Measurements from ENCODE around the gene SAMD8.

SAMD8 gene

DNA sequence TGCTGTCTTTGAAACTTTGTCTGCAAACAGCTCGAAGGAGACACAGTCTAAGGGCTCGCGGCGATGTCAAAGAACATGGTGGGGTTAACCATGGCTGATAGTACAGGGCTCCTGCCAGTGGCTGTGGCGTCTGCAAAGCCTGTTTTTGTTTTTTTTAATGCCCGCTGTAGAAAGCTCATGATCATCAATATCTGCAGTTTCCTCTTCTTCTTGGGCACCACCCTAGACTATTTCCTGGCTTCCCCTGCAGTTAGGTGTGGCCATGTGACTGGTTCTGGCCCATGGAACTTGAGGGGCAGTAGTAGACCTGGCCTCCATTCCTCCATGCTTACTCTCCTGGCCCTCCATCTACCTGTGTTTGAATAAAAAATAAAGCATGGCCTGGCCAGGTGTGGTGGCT, 21.8 kb upstream of the SAMD8 start:
- H3K4me3 ChIP-seq (ENCODE audit: low read length) = no peak overlapping the region
- H3K36me3 ChIP-seq (ENCODE audit: control insufficient read depth, insufficient read depth, low read length) = no peaks in the 10 kb centered on the region
- no peak overlapping the region for H3K9ac ChIP-seq (ENCODE audit: low read length)
- no peaks in the 10 kb centered on the region for H3K4me1 ChIP-seq (ENCODE audit: control insufficient read depth, insufficient read depth, low read length)
- H3K27me3 ChIP-seq (ENCODE audit: control insufficient read depth, insufficient read depth, low read length) = no peaks in the 10 kb centered on the region
- no peaks in the 10 kb centered on the region for H3K9me3 ChIP-seq (ENCODE audit: control insufficient read depth, low read length)

DNA sequence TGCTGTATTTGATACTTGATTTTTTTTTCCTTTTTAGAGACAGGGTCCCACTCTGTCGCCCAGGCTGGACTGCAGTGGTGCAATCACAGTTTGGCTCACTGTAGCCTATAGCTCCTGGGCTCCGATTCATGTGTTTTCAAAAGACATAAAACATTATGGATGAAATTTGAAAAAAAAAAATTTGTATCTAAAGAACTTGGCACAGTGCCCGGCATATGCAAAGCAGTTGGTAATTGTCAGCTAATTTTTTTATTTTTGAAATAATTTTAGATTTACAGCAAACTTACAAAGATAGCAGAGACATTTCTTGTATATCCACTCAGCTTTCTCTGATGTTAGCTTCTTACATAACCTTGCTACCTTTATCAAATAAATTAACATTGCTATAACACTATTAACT, 20.3 kb upstream of the SAMD8 start:
- Histone ChIP-seq H3K4me3 (ENCODE audit: low read length) (no peak overlapping the region), H3K9me3 (ENCODE audit: control insufficient read depth, low read length) (no peaks in the 10 kb centered on the region), H3K27me3 (ENCODE audit: control insufficient read depth, insufficient read depth, low read length) (no peaks in the 10 kb centered on the region), H3K9ac (ENCODE audit: low read length) (no peak overlapping the region), H3K36me3 (ENCODE audit: control insufficient read depth, insufficient read depth, low read length) (no peaks in the 10 kb centered on the region), H3K4me1 (ENCODE audit: control insufficient read depth, insufficient read depth, low read length) (no peaks in the 10 kb centered on the region)

DNA sequence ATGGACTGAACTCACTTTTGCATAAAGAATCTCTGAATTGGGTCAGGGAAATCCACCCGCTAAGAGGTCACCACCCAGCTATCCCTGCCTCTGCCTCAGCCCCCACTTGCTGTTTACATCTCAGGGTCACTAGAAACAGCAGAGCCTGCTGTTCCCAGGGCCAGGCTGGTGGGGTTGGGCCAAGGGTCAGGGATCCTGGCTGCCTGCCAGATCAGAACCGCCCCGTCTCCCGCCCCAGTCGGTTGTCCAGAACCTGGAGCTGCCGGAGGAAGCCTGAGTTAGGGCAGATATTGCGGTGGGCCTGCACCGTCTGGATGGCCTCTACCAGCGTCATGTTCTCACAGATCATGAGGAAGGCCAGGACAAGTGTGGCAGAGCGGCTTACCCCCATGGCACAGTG, 17.0 kb upstream of the SAMD8 start:
- no peaks in the 10 kb centered on the region for H3K36me3 ChIP-seq (ENCODE audit: control insufficient read depth, insufficient read depth, low read length)
- no peak overlapping the region for H3K4me3 ChIP-seq (ENCODE audit: low read length)
- H3K9ac ChIP-seq (ENCODE audit: low read length) = no peak overlapping the region
- H3K4me1 ChIP-seq (ENCODE audit: control insufficient read depth, insufficient read depth, low read length) = peaks cover 2% of the 10 kb centered on the region
- no peaks in the 10 kb centered on the region for H3K9me3 ChIP-seq (ENCODE audit: control insufficient read depth, low read length)
- H3K27me3 ChIP-seq (ENCODE audit: control insufficient read depth, insufficient read depth, low read length) = no peaks in the 10 kb centered on the region

DNA sequence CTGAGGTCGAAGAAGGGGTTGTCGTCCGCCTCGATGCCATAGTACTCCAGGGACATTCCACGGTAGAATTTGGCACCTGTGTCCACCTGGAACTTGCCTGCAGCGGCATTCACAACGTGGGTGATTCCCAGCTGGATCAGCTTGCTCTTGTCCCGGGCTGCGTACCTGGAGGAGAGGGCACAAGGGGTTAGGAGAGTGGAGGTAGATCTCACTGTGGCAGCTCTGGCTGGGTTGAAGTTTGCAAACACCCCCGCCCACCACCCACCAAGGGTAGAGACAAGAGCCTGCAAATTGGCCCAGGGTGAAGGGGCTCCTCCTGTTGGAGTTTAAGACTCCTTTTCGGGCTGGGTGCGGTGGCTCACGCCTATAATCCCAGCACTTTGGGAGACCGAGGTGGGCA, 15.8 kb upstream of the SAMD8 start:
- no peaks in the 10 kb centered on the region for H3K36me3 ChIP-seq (ENCODE audit: control insufficient read depth, insufficient read depth, low read length)
- no peak overlapping the region for H3K4me3 ChIP-seq (ENCODE audit: low read length)
- no peak overlapping the region for H3K9ac ChIP-seq (ENCODE audit: low read length)
- no peaks in the 10 kb centered on the region for H3K9me3 ChIP-seq (ENCODE audit: control insufficient read depth, low read length)
- peaks cover 12% of the 10 kb centered on the region for H3K4me1 ChIP-seq (ENCODE audit: control insufficient read depth, insufficient read depth, low read length)
- H3K27me3 ChIP-seq (ENCODE audit: control insufficient read depth, insufficient read depth, low read length) = no peaks in the 10 kb centered on the region

DNA sequence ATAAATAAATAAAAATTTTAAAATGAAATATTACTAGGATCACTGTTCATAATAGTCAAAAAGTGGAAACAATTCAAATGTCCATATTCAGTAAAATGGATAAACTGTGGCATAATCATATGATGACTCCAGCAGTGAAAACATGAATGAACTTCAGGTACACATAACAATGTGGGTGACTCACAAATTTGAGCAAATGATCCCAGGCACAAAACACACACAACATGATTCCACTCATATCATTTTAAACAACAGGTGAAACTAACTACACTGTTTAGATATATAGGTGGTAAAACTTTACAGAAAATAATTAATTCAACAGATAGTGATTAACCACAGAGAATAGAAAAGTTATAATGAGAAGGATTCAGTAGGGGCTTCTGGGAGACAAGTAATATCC, 14.7 kb upstream of the SAMD8 start:
- Histone ChIP-seq H3K36me3 (ENCODE audit: control insufficient read depth, insufficient read depth, low read length) (no peaks in the 10 kb centered on the region), H3K9me3 (ENCODE audit: control insufficient read depth, low read length) (no peaks in the 10 kb centered on the region), H3K4me3 (ENCODE audit: low read length) (no peak overlapping the region), H3K4me1 (ENCODE audit: control insufficient read depth, insufficient read depth, low read length) (peaks cover 12% of the 10 kb centered on the region), H3K9ac (ENCODE audit: low read length) (no peak overlapping the region), H3K27me3 (ENCODE audit: control insufficient read depth, insufficient read depth, low read length) (no peaks in the 10 kb centered on the region)

DNA sequence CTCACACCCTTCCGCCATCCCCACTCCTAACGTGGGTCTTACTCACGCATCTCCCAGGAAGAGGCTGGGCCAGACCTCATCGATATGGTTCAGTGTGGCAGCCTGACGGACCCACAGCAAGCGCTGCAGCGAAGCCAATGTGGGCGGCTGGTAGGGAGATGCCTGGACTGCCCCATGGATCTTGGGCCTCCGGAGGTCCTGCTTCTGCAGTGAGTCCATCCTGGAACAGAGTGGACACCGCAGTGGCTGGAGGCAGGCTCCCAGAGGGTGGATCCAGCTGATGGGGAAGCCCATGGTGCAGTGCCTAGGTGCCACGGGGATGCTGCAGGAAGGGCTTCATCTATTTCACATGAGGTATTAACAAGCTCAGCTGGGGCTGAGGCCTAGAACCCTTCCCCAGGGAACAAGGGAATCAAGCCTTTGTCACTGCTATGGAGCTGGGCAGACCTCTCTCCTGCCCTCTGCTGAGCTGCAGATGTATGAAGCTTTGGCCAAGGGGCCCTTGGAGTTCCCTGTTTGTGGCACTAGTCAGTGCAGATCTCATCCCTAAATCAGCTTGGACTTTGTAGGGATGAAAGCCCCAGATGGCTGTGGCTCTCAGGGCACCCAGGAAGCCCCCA, 13.7 kb upstream of the SAMD8 start:
- Histone ChIP-seq H3K4me3 (ENCODE audit: low read length) (no peak overlapping the region), H3K36me3 (ENCODE audit: control insufficient read depth, insufficient read depth, low read length) (no peaks in the 10 kb centered on the region), H3K27me3 (ENCODE audit: control insufficient read depth, insufficient read depth, low read length) (no peaks in the 10 kb centered on the region), H3K9me3 (ENCODE audit: control insufficient read depth, low read length) (no peaks in the 10 kb centered on the region), H3K9ac (ENCODE audit: low read length) (no peak overlapping the region), H3K4me1 (ENCODE audit: control insufficient read depth, insufficient read depth, low read length) (peaks cover 12% of the 10 kb centered on the region)

GRCh38 chr10:75098902-75099673, 12.4 kb upstream of the SAMD8 start:
- Histone ChIP-seq H3K4me3 (ENCODE audit: low read length) (no peak overlapping the region), H3K36me3 (ENCODE audit: control insufficient read depth, insufficient read depth, low read length) (no peaks in the 10 kb centered on the region), H3K4me1 (ENCODE audit: control insufficient read depth, insufficient read depth, low read length) (peaks cover 12% of the 10 kb centered on the region), H3K9me3 (ENCODE audit: control insufficient read depth, low read length) (no peaks in the 10 kb centered on the region), H3K27me3 (ENCODE audit: control insufficient read depth, insufficient read depth, low read length) (no peaks in the 10 kb centered on the region), H3K9ac (ENCODE audit: low read length) (no peak overlapping the region)

- Histone ChIP-seq H3K4me1 (ENCODE audit: control insufficient read depth, insufficient read depth, low read length) (peaks cover 12% of the 10 kb centered on the region), H3K4me3 (ENCODE audit: low read length) (no peak overlapping the region), H3K9ac (ENCODE audit: low read length) (no peak overlapping the region), H3K9me3 (ENCODE audit: control insufficient read depth, low read length) (no peaks in the 10 kb centered on the region), H3K27me3 (ENCODE audit: control insufficient read depth, insufficient read depth, low read length) (no peaks in the 10 kb centered on the region), H3K36me3 (ENCODE audit: control insufficient read depth, insufficient read depth, low read length) (no peaks in the 10 kb centered on the region)
These were observed 11.3 kb upstream of the SAMD8 start for GRCh38 chr10:75099952-75100763.

DNA sequence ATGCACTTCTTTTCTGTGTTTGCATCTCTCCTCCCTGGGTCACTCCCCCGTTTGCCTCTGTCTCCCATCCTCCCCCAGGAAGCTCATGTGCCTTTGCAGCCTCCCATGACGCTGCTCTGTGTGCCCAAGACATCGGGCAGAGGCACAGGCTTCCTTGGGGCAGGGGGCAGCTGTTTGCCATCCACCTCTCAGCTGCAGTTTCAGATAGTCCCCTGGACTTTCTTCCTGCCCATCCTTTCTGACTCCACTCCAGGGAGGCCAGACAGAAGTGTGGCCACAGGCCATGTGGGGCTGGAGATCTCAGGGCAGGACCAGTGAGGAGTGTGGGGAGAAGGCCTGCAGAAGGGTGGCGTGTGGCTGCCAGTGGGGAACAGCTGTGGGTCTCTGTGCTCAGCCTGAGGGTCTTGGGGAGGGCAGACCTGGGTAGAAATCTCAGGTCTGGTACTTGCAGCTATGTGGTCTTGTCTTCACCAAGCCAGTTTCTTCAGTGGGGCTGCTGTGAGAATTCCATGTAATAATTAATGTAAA, 10.6 kb upstream of the SAMD8 start:
- no peaks in the 10 kb centered on the region for H3K36me3 ChIP-seq (ENCODE audit: control insufficient read depth, insufficient read depth, low read length)
- no peaks in the 10 kb centered on the region for H3K27me3 ChIP-seq (ENCODE audit: control insufficient read depth, insufficient read depth, low read length)
- peaks cover 12% of the 10 kb centered on the region for H3K4me1 ChIP-seq (ENCODE audit: control insufficient read depth, insufficient read depth, low read length)
- no peaks in the 10 kb centered on the region for H3K9me3 ChIP-seq (ENCODE audit: control insufficient read depth, low read length)
- H3K4me3 ChIP-seq (ENCODE audit: low read length) = no peak overlapping the region
- H3K9ac ChIP-seq (ENCODE audit: low read length) = no peak overlapping the region

- H3K9ac ChIP-seq (ENCODE audit: low read length) = no peak overlapping the region
- H3K27me3 ChIP-seq (ENCODE audit: control insufficient read depth, insufficient read depth, low read length) = no peaks in the 10 kb centered on the region
- peaks cover 12% of the 10 kb centered on the region for H3K4me1 ChIP-seq (ENCODE audit: control insufficient read depth, insufficient read depth, low read length)
These were observed 9.8 kb upstream of the SAMD8 start for GRCh38 chr10:75101416-75102251.

DNA sequence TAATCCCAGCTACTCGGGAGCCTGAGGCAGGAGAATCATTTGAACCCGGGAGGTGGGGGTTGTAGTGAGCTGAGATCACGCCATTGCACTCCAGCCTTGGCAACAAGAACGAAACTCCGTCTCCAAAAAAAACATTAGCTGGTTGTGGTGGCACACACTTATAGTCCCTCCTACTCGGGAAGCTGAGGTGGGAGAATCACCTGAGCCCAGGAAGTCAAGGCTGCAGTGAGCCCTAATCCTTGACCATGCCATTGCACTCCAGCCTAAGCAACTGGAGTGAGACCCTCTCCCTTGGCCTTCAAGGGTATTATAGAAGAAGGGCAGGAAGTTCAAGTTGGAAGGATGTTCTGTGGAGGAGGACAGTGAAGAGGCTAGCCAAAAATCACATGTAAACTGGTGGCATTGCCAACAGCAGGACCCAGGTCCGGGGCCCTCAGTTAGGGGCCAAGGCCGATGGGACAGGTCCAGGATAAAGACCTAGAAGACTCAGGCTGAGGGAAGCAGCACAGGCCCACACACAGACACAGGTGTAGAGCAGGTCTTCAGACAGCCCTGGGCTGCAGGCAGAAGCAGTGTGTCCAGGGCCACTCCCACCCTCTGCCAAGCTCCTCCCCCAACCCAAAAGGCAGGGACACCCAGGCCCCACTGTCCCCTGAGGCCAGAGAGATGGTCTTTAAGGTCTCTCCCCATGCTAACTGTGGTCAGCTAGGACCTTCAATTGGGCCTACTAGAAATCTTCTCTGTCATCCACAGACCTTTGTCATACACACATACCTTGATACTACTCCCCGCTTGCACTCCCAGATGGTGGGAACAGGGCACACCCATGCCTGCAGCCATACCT, 8.4 kb upstream of the SAMD8 start:
- Histone ChIP-seq H3K4me1 (ENCODE audit: control insufficient read depth, insufficient read depth, low read length) (peaks cover 12% of the 10 kb centered on the region), H3K9me3 (ENCODE audit: control insufficient read depth, low read length) (no peaks in the 10 kb centered on the region), H3K4me3 (ENCODE audit: low read length) (no peak overlapping the region), H3K36me3 (ENCODE audit: control insufficient read depth, insufficient read depth, low read length) (no peaks in the 10 kb centered on the region), H3K9ac (ENCODE audit: low read length) (no peak overlapping the region), H3K27me3 (ENCODE audit: control insufficient read depth, insufficient read depth, low read length) (no peaks in the 10 kb centered on the region)

More at GRCh38 chr10:75101416-75102251, 9.8 kb upstream of the SAMD8 start:
- Histone ChIP-seq H3K9me3 (ENCODE audit: control insufficient read depth, low read length) (no peaks in the 10 kb centered on the region), H3K4me3 (ENCODE audit: low read length) (no peak overlapping the region), H3K36me3 (ENCODE audit: control insufficient read depth, insufficient read depth, low read length) (no peaks in the 10 kb centered on the region)
